ES-I3 (cell line): ENCODE measurements around the gene MRPS15.

Experiments used
- H3K36me3 ChIP-seq: 2 replicates; pipeline ENCODE4 v1.6.1; 2013; ENCODE audit warnings: mild to moderate bottlenecking, low read length, control low read depth, moderate library complexity; ENCODE audit not compliant: insufficient read depth
- H3K4me1 ChIP-seq: 2 replicates; pipeline ENCODE4 v1.6.1; 2013; ENCODE audit warnings: mild to moderate bottlenecking, control low read depth, low read length; ENCODE audit not compliant: insufficient read depth
- H3K9ac ChIP-seq: 2 replicates; pipeline ENCODE4 v1.6.1; 2013; ENCODE audit warnings: low read depth, mild to moderate bottlenecking, low read length, moderate library complexity
- H3K9me3 ChIP-seq: 2 replicates; pipeline ENCODE4 v1.6.1; 2013; ENCODE audit warnings: mild to moderate bottlenecking, low read length, moderate library complexity; ENCODE audit not compliant: control insufficient read depth, insufficient read depth

Gene MRPS15

GRCh38 chr1:36411674-36412648, 52.2 kb downstream of the MRPS15 start:
- no peak overlapping the region; the same call in 1 of the 2 replicates for H3K9ac ChIP-seq
- H3K4me1 ChIP-seq: 0 out of 2 replicates have a peak, but pooled peaks cover 5% of the 10 kb centered on the region
- no peaks in the 10 kb centered on the region for H3K36me3 ChIP-seq
- no peaks in the 10 kb centered on the region for H3K9me3 ChIP-seq

GRCh38 chr1:36408479-36408878, 55.7 kb downstream of the MRPS15 start:
- 0 out of 2 replicates have a peak, but pooled peaks cover 5% of the 10 kb centered on the region for H3K4me1 ChIP-seq
- no peaks in the 10 kb centered on the region for H3K36me3 ChIP-seq
- no peak overlapping the region for H3K9ac ChIP-seq
- no peaks in the 10 kb centered on the region for H3K9me3 ChIP-seq

GRCh38 chr1:36406440-36406839, 57.7 kb downstream of the MRPS15 start:
- Histone ChIP-seq H3K9me3 (no peaks in the 10 kb centered on the region), H3K36me3 (no peaks in the 10 kb centered on the region), H3K9ac (no peak overlapping the region), H3K4me1 (no peaks in the 10 kb centered on the region)
